ENCODE data around the gene ZSCAN26. TPM values are rescaled to one million over a fixed set of nuclear protein-coding genes. Genes with fewer than 3 reads are reported as not detected.

Gene ZSCAN26
- polyA plus RNA-seq, 1 of the 3 experiments (the other 2 are of a cell fraction): 11.0 TPM

Small RNA genes within 50 kb of the gene (small RNA-seq; reads per million reads assigned to genes)
- gene AL021997.1 (0 reads per million in 7 experiments), gene AL021997.2 (0 reads per million in 7 experiments)

Other genes starting within 250 kb of the ZSCAN26 start
- 0.21 and 0.25 TPM in 2 replicates for gene ZNF165, start 186.6 kb upstream of the ZSCAN26 start, polyA plus RNA-seq (2012; rRNA removed)
- gene ZSCAN16, start 142.5 kb upstream of the ZSCAN26 start, polyA plus RNA-seq (2012; rRNA removed): 3.7 and 6.2 TPM in 2 replicates
- gene ZKSCAN8, start 125.3 kb upstream of the ZSCAN26 start, polyA plus RNA-seq (2012; rRNA removed): 4.3 and 5.8 TPM in 2 replicates
- gene ZSCAN9, start 41.9 kb upstream of the ZSCAN26 start, polyA plus RNA-seq (2012; rRNA removed): 13.7 and 23.2 TPM in 2 replicates
- gene ZKSCAN4, start 14.9 kb upstream of the ZSCAN26 start, polyA plus RNA-seq (2012; rRNA removed): 2.9 and 3.5 TPM in 2 replicates
- gene NKAPL, start 7.8 kb upstream of the ZSCAN26 start, polyA plus RNA-seq (2012; rRNA removed): not detected in 2 replicates
- 2.5 and 2.7 TPM in 2 replicates for gene PGBD1, start 14.4 kb downstream of the ZSCAN26 start, polyA plus RNA-seq (2012; rRNA removed)
- gene ZSCAN31, start 69.0 kb downstream of the ZSCAN26 start, polyA plus RNA-seq (2012; rRNA removed): 1.9 and 2.1 TPM in 2 replicates
- gene ZKSCAN3, start 82.8 kb downstream of the ZSCAN26 start, polyA plus RNA-seq (2012; rRNA removed): 2.6 and 3.0 TPM in 2 replicates
- 1.6 and 2.5 TPM in 2 replicates for gene ZSCAN12, start 132.6 kb downstream of the ZSCAN26 start, polyA plus RNA-seq (2012; rRNA removed)
- gene ZSCAN23, start 176.3 kb downstream of the ZSCAN26 start, polyA plus RNA-seq (2012; rRNA removed): 2.0 and 2.1 TPM in 2 replicates
- not detected in 2 replicates for gene GPX6, start 248.7 kb downstream of the ZSCAN26 start, polyA plus RNA-seq (2012; rRNA removed)